ENCODE data around the gene LSM3.
A peak's percentile ranks its signal among the peaks of the same experiment; 100 is the strongest.

LSM3 gene

DNA sequence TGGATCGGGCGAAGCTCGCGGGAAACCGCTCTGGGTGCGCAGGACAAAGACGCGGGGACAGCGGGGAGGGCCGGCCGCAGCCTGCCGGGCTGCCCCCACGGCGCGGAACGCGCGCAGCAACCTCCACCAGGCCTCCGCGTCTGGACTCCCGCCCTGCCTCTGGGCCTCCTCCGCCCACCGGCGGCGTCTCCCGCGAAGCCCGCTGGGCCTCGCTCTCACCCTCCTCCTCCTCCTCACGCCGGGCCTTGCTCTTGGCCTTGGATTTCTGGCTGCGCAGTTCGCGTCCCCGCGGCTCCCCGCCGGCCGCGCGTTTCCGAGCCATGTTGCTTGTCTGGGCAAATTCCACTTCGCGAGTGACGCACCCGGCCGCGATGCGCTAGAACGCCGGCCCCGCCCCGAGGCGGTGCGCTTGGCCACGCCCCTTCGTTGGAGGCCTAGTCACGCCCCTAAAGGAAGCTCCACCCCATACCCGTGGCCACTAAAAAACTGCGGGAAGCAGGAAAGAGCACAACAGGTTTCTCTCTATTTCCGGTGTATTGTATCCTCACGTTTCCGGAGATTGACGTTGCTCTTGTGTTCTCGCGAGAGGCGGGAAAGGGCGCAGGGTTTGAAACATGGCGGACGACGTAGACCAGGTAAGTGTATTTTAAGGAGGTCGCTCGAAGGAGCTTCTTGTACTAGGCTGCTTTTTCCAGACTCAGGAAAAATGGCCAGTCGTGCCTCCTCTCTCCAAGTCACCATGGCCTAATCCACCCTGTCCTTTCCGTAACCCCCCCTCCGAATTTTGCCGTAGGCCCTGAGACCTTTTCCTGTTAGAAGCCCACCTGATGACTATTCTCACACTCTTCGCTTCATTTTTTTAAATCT, at the start of gene LSM3, which contains the start of gene XPC:
Gene LSM3, plus strand, starts transcription at position 571 of the 867 bp plus-strand sequence. Its CDS starts 44 bp downstream, at position 615.
Gene XPC, minus strand, starts transcription at position 355 of the 867 bp plus-strand sequence. Its CDS starts 33 bp downstream, at position 322.
- DNase-seq = peak; percentile 90 to 99

DNA sequence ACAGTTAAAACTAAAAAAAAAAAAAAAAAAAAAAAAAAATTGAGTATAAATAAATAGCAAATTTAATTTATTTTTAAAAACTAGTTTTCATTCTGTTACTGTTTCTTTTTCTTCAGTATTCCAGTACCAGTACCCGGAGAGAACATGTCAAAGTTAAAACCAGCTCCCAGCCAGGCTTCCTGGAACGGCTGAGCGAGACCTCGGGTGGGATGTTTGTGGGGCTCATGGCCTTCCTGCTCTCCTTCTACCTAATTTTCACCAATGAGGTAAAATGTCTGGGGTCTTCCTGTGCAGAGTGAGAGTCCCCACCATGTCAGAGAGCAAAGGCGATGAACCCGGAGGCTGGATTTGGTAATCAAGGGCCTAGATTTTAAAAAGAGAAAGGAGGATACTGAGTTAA, 49.3 kb upstream of the LSM3 start:
- DNase-seq = no peak

DNA sequence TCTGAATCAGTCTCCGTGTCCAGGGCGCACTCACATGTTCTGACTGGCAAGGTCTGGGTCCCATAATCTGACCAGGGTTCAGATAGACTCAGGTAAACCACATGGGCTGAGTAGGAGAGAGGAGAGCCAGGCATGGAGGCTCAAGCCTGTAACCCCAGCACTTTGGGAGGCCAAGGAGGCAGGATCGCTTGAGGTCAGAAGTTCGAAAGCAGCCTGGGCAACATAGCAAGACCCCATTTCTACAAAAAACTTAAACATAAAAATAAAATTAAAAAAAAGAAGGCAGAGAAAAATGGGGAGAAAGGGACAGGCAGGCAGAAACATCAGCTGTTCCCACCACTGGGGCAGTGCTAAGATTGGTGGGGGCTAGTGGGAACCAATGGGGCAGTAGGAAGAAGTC, 48.4 kb upstream of the LSM3 start:
- no peak for DNase-seq

DNA sequence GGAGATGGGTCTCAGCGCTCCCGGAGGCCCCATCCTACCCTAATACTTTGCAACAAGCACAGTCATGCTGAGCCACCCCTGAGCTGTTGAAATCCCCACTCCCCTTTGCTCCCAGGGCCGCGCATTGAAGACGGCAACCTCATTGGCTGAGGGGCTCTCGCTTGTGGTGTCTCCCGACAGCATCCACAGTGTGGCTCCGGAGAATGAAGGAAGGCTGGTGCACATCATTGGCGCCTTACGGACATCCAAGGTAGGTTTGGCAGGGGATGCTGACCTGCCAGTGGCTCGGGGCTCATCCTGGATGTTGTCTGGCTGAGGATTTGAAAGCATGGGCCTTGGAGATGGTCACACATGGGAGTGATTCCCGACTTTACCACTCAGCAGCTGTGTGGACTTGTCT, 47.9 kb upstream of the LSM3 start:
- no peak for DNase-seq

DNA sequence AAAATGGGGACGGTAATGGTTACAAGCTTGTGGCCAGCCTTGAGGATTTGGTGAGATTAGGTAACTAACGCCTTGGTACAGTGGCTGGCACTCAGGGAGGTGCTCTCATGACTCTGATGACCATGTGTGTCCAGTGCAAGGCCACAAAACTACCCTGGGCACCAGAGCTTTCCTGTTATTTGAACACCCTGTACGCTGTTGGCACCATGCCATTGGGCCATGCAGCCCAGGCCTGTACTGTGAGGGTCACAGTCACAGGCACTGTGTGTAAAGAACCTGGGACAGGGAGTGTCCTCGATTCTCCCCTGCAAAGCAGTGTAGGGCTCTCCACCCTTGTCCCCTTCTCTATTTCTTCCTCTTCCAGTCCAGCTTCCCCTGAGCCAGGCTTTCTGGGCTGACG, 47.5 kb upstream of the LSM3 start:
- no peak for DNase-seq

DNA sequence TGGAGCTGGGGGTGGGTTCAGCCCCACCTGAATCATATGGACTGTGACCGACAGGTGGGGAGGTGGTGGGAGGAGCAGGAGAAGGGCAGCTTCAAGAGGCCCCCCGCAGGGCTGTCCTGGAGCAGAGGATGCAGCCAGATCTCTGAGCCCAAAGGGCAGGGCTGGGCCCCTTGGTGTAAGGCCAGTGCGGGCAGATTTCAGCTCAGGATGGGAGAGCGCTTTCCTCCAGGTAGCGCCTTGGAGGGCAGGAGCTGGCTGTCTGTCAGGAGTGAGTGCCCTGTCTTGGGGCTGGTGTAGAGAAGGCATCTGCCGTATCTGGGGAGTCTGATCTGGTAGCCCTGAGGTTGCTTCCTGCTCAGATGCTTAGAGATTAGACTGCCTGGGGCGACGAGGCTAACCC, 46.5 kb upstream of the LSM3 start:
- DNase-seq = no peak

DNA sequence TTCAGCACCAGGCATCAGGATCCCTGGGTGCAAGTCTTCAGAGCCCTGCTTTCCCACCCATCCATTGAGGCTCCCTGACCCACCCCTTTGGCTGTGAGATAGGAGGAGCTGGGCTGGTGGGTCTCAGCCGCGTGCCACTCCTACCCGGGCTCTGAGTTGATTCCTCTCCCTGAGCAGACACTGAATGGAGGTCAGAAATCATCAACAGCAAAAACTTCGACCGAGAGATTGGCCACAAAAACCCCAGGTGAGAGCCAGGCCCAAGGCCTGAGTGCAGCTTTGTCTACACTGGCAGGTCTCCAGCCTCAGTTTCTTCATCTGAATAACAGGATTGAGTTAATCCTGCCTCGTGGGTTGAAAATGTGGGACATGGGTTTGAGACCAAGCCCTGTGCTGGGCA, 45.9 kb upstream of the LSM3 start:
- DNase-seq = no peak

DNA sequence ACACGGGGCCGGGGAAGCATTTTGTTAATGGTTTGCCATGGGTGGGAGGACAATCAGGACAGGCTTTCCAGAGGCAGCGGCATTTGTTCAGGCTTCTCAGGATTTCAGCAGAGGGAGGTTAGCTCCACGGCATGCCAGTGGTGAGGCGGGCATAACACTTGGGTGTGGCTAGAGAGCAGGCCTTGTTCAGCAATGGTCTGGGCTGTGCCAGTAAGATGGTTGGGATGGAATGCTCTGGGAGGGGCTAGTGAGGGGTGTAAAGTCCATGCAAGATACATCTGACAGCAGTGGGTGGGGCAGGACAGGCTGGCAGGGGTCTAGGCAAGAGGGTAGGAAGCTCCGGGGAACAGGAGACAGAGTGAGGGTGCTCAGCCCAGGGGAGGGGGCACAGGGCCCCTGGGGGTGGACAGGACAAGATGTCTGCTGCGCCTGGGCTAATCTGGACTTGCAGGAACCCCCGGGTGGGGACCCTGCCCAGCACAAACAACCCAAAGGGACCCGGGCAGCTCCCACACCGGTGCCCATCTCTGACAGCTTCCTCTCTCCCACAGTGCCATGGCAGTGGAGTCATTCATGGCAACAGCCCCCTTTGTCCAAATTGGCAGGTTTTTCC, 45.3 kb upstream of the LSM3 start:
- no peak for DNase-seq

DNA sequence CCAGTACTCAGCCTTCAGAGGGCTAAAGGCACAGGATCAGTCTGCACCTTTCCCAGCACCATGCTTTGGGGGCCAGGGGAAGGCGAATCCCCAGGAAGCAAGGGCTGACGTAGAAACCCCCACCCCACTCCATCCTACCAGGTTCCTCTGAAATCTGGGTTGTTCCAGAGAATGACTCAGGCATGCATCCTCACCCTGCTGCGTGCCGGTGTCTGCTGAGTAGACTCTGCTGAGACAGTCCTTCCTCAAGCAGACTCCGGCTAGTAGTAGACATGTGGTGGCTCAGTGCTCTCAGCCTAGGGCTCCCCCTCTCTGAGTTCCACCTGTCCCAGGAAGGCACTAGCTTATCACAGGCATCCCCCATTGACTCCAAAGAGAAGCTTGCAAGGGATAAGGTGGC, 44.7 kb upstream of the LSM3 start:
- DNase-seq = no peak

DNA sequence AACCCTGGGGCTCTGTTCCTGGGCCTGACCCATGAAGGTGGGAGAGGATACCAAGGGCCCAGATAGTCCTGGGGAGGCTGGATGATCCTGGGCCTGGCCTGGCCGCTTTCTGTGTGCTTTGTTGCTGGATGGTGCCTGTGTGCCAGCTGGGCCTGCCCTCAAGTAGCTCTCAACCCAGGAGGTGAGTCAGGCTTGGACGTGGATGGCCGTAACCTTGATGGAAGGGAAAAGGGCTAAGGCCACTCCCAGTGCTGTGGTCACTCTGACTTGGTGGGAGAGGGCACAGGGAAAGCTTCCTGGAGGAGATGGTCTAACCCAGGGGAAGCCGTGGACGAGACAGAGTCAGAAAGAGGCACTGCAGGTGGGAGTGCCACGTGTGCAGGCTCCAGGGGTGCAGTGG, 44.3 kb upstream of the LSM3 start:
- no peak for DNase-seq

DNA sequence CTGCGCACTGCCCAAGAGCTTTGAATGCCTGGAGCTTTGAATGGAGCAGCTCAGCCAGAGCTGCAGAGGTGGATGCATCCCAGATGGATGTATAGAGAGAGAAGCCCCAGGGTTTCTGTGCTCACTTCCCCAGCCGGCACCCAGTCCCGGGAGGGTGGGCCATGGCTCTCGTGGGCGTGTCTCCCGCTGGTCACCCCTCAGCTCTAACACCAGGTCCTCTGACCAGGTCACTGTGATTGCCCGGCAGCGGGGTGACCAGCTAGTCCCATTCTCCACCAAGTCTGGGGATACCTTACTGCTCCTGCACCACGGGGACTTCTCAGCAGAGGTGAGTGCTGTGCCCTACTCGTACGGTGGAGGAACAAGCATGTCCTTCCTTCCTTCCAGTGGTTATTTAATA, 43.0 kb upstream of the LSM3 start:
- no peak for DNase-seq

DNA sequence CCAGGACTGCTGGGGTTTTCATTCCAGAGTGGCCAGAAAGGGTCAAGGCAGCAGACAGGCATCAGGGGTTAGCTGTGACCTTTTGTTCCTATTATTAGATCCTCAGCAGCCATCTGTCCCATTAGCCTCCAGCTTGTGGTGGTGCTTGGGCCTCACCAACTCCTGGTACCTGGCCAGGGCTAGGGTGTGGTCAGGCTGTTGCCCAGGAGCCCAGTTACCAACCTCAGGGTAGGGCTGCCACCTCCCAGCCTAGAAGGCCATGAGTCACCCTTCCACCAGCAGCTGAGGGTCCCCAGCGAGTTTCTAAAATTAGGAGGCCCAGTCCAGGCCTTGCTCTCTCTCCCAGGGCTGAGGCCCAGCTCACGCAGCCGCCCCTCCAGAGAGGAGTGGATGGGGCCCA, 41.6 kb upstream of the LSM3 start:
- no peak for DNase-seq

DNA sequence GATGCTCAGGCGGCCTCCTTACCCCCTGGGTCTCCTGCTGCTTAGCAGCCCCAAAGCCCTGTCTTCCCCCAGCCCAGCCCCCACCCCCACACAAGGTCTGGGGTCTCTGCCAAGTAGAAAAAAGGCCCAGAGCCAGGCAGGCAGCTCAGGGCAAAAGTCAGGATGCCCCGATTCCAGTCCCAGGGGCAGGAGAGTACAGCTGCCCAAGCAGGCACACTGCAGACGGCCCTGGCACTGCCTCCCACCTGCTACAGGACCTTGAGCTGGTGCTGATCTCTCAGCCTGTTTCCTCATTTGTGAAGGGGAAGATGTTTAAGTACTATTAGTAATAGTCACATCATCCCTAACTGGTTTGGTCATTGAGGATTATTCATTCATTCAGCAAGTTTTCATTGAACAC, 41.2 kb upstream of the LSM3 start:
- no peak for DNase-seq

DNA sequence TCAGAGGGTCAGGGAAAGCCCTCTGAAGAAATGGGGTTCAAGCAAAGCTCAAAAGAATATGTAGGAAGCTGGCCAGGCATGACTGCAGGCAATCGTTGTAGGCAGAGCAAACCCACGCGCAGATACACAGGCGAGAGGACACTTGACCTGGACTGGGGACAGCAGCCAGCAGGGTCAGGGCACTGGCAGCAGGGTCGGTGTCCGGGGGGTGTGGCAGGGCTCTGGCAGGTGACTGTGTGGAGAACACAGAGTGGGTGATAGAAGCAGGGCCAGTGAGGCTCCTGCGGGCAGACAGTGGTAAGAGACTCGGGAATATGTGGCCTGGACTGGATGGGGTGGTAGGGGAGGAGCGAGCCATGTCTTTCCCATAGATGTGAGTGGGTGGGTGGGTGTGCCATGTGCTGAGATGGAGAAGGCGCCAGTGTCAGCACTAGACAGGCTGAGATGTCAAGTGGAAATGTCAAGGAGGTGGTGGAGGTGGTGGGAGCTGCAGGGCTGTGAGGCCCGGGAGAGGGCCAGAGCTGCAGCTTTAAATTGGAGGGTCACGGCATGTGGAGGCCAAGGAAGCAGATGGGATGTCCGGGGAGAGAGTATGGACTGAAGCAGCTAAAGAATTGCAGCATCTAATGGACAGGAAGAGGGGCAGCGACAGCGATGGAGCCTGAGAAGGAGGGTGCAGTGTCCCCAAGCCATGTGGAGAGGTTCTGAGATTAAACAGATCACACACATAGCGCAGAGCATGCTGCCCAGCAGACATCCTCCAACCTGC, 40.3 kb upstream of the LSM3 start:
- no peak for DNase-seq

DNA sequence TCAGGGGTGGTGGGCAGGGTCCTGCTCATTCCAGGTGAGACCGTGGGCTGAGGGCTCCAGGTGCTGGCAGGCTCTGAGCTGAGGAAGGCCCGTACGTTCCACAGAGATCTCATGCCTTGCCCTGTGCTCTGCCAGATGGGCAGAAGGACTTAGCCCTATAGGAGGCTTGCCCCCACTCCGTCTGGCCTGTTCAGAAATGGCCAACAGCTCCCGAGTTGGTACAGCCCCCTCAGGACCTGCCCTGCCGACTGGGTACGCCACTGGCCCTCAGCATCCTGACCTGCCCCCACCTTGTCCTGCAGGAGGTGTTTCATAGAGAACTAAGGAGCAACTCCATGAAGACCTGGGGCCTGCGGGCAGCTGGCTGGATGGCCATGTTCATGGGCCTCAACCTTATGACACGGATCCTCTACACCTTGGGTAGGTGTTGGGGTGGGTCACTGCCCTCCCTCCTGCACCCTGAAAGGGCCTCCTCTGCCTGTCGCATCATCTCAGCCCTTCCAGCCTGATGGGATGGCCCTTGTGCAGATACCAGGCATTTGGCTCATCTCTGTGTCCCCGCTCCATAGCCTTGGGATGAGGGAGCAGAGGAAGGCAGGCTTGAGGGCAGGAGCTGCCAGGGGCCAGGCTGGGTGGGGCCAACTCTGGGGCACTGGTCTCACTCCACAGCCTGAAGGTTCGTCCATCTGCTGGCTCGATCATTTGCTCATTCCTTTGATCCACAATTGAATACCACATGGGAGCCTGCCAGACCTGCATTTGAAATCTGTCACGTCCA, 39.5 kb upstream of the LSM3 start:
- no peak for DNase-seq

DNA sequence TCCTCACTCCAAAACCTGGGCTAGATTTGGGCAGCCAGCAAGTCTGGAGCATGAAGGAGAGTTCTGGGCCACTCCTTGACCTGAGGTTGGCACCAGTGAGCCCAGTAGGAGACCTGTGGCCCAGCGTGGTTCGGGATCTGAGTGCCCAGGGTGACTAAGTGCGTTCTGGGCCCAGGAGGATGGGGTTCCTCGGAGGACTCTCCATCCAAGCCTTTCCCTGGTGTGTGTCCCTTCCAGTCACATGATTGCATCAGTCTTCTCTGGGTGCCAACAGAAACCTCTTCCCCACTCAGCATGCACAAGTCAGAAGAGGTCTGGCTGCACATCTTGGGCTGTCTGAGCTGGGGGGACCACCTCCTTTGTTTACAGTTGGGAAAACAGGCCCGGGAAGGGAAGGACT, 38.8 kb upstream of the LSM3 start:
- no peak for DNase-seq

DNA sequence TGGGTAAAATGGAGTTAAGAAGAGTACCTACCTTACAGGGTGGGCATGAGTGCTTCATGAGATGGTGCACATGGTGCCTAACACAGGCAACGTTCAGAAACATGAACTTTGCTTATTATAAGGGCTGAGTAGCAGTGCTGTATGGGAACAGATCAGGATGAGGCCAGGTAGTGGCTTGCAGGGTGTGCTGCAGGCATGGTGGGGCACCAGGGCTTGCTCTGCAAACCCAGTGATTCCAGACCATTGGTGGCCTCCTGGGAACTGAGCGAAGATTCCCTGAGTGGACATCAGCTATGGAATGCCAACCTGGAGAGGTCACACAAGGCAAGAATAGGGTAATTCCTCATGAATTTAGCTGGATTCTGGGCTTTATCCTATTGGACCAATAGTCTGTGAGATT, 37.9 kb upstream of the LSM3 start:
- DNase-seq = no peak

DNA sequence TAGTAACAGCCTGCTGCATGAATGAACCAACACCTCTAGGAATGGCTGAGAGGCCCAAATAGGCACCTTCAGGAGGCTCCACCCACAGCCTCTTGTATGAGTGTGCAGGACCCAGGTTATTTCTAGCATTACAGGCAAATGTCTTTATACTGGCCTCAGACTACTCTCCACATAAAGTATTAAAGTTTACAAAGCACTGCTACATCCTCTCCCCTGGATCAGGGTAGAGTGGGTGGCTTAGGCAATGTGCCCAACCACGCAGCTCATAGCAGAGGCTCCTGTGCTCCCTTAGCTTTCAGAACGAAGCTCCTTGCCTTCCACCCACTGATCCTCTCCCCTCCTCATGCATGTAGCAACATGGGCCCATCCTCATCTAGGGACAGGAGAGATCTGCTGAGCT, 37.5 kb upstream of the LSM3 start:
- DNase-seq = no peak

DNA sequence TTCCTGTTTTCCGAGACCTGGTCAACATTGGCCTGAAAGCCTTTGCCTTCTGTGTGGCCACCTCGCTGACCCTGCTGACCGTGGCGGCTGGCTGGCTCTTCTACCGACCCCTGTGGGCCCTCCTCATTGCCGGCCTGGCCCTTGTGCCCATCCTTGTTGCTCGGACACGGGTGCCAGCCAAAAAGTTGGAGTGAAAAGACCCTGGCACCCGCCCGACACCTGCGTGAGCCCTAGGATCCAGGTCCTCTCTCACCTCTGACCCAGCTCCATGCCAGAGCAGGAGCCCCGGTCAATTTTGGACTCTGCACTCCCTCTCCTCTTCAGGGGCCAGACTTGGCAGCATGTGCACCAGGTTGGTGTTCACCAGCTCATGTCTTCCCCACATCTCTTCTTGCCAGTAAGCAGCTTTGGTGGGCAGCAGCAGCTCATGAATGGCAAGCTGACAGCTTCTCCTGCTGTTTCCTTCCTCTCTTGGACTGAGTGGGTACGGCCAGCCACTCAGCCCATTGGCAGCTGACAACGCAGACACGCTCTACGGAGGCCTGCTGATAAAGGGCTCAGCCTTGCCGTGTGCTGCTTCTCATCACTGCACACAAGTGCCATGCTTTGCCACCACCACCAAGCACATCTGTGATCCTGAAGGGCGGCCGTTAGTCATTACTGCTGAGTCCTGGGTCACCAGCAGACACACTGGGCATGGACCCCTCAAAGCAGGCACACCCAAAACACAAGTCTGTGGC, 36.8 kb upstream of the LSM3 start:
- no peak for DNase-seq

DNA sequence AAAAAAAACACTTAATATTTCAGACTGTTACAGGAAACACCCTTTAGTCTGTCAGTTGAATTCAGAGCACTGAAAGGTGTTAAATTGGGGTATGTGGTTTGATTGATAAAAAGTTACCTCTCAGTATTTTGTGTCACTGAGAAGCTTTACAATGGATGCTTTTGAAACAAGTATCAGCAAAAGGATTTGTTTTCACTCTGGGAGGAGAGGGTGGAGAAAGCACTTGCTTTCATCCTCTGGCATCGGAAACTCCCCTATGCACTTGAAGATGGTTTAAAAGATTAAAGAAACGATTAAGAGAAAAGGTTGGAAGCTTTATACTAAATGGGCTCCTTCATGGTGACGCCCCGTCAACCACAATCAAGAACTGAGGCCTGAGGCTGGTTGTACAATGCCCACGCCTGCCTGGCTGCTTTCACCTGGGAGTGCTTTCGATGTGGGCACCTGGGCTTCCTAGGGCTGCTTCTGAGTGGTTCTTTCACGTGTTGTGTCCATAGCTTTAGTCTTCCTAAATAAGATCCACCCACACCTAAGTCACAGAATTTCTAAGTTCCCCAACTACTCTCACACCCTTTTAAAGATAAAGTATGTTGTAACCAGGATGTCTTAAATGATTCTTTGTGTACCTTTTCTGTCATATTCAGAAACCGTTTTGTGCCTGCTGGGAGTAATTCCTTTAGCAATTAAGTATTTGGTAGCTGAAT, 35.9 kb upstream of the LSM3 start:
- DNase-seq = no peak

All from bone marrow (tissue), 2 donors.